HL-60 (cell line): Measurements from ENCODE around the gene ALG12.

Experiments
- DNase-seq, 2 experiments: peaks; one replicate each; pipeline ENCODE4 v3.0.0-alpha.2; 2010 to 2020; ENCODE audit warnings: low read depth in 1 of 2, low spot score in 1 of 2
- H3K27ac ChIP-seq: fragments of 250-450 bp; sonication (Bioruptor Pico); replicated peaks from 2 replicates; pipeline ENCODE4 v1.5.1; 2020; ENCODE audit warnings: mild to moderate bottlenecking, moderate library complexity
- H3K27me3 ChIP-seq: fragments of 250-450 bp; sonication (Bioruptor Pico); 2 replicates; pipeline ENCODE4 v1.5.1; 2021; ENCODE audit warnings: mild to moderate bottlenecking, moderate library complexity; ENCODE audit not compliant: insufficient read depth, poor library complexity, severe bottlenecking
- H3K4me3 ChIP-seq: replicated peaks from 2 replicates; pipeline ENCODE4 v1.5.1; 2011; ENCODE audit warnings: mild to moderate bottlenecking, control low read depth, low read length; ENCODE audit not compliant: insufficient read depth
- CTCF ChIP-seq: IDR thresholded peaks from one replicate; pipeline ENCODE4 v1.5.1; 2011; ENCODE audit warnings: low read length, control low read depth, inconsistent platforms; ENCODE audit not compliant: insufficient read depth
- GABPA ChIP-seq: IDR thresholded peaks from 2 replicates; pipeline ENCODE4 v1.6.1; 2012; ENCODE audit warnings: low read depth
- POLR2AphosphoS5 ChIP-seq: IDR thresholded peaks from 2 replicates; pipeline ENCODE4 v1.6.1; 2012; ENCODE audit warnings: low read depth
- REST ChIP-seq: IDR thresholded peaks from 2 replicates; pipeline ENCODE4 v1.6.1; 2012; ENCODE audit warnings: low read depth; ENCODE audit not compliant: insufficient replicate concordance
- SPI1 ChIP-seq: IDR thresholded peaks from 2 replicates; pipeline ENCODE4 v1.6.1; 2012; ENCODE audit warnings: low read depth, mild to moderate bottlenecking, borderline replicate concordance

Gene ALG12

GRCh38 chr22:49965091-49966040, 47.1 kb upstream of the ALG12 start:
- H3K4me3 ChIP-seq: no peak overlapping the region
- H3K27ac ChIP-seq: peak overlapping the region; percentile 76
- DNase-seq: no peak
- no peak for TF ChIP-seq CTCF
- TF ChIP-seq GABPA: no peak
- no peak for TF ChIP-seq SPI1
- TF ChIP-seq POLR2AphosphoS5: peak; percentile 38; the same call in 1 of the 2 replicates
- TF ChIP-seq REST: no peak
- no peaks in the 10 kb centered on the region for H3K27me3 ChIP-seq

GRCh38 chr22:49964136-49965090, 46.2 kb upstream of the ALG12 start:
- Histone ChIP-seq H3K27me3 (no peaks in the 10 kb centered on the region), H3K27ac (peak overlapping the region; percentile 68), H3K4me3 (no peak overlapping the region)
- no peak for TF ChIP-seq GABPA
- TF ChIP-seq POLR2AphosphoS5: no peak; the same call in 1 of the 2 replicates
- TF ChIP-seq CTCF: no peak
- TF ChIP-seq REST: no peak
- DNase-seq: no peak

GRCh38 chr22:49963647-49964026, 45.4 kb upstream of the ALG12 start:
- H3K27ac ChIP-seq: peak overlapping the region; percentile 68
- TF ChIP-seq POLR2AphosphoS5: 0 out of 2 replicates have a peak, but pooled peaks have one; percentile 2
- TF ChIP-seq CTCF: no peak
- H3K4me3 ChIP-seq: no peak overlapping the region
- no peak for DNase-seq
- H3K27me3 ChIP-seq: no peaks in the 10 kb centered on the region
